HCT116 (cell line): Measurements from ENCODE around the gene RNF130. TPM values are rescaled to one million over a fixed set of nuclear protein-coding genes. Genes with fewer than 3 reads are reported as not detected.

ENCODE experiments used
- ATAC-seq: fragments of 200-7000 bp; cut with Tn5 transposase; 2 replicates; pipeline ENCODE4 v1.9.1; 2020; ENCODE audit warnings: mild to moderate bottlenecking, moderate library complexity
- BruUV-seq: library from RNA; stranded (reverse); fragments of 400-500 nt; replicated peaks from 2 replicates; lab custom pipeline; 2021; lab: Mats Ljungman, UMichigan
- CTCF ChIA-PET: fragments of 300-600 bp; sonication (Branson Sonifier 250); formaldehyde crosslinking; loops from one replicate; lab custom pipeline; 2021; ENCODE audit warnings: antibody characterized with exemption; lab: Charles Lee
- POLR2A ChIA-PET: fragments of 300-600, 350-600 bp; sonication (Branson Sonifier 250); formaldehyde crosslinking; loops from one replicate; lab custom pipeline; 2021; ENCODE audit warnings: antibody characterized with exemption; lab: Charles Lee
- RAD21 ChIA-PET, 2 experiments: fragments of 300-600 bp; sonication (Branson Sonifier 250); formaldehyde crosslinking; loops; one replicate each; lab custom pipeline; 2023; ENCODE audit warnings: low total read pairs in 2 of 2; ENCODE audit not compliant: uncharacterized antibody in 2 of 2, unreplicated experiment in 2 of 2, low non-redundant PET in 1 of 2; lab: Charles Lee
- DNase-seq: peaks from one replicate; pipeline ENCODE4 v3.0.0-alpha.2; 2010; ENCODE audit warnings: low read depth, low spot score
- H2AFZ ChIP-seq: fragments of 200-600 bp; shearing (Covaris generic), sonication (generic); 2 replicates; pipeline ENCODE4 v1.6.1; 2017; ENCODE audit warnings: low read depth, mixed run types, mixed read lengths, antibody characterized with exemption, low read length; ENCODE audit not compliant: poor library complexity, severe bottlenecking
- H3K27ac ChIP-seq: 2 replicates; pipeline ENCODE4 v1.5.1; 2012; ENCODE audit warnings: low read depth, low read length
- H3K27me3 ChIP-seq: fragments of 200-600 bp; sonication (generic); 2 replicates; pipeline ENCODE4 v1.6.1; 2016; ENCODE audit warnings: mixed run types, low read length, mixed read lengths; ENCODE audit not compliant: insufficient read depth
- H3K36me3 ChIP-seq, 2 experiments: fragments of 200-500 bp in 1 of 2; fragments of 200-600 bp in 1 of 2; sonication (Bioruptor generic) in 1 of 2; sonication (generic) in 1 of 2; 2 replicates each; pipeline versions ENCODE4 v1.5.1 to v1.6.1; 2014 to 2016; ENCODE audit warnings: low read length in 2 of 2, inconsistent platforms in 1 of 2, mixed read lengths in 1 of 2, mixed run types in 1 of 2; ENCODE audit not compliant: insufficient read depth in 2 of 2, control insufficient read depth in 1 of 2
- H3K4me1 ChIP-seq, 2 experiments: fragments of 200-600 bp in 1 of 2; sonication (generic) in 1 of 2; 2 replicates each; pipeline versions ENCODE4 v1.5.1 to v1.6.1; 2012 to 2017; ENCODE audit warnings: low read length in 2 of 2, inconsistent platforms in 1 of 2, mild to moderate bottlenecking in 1 of 2, mixed read lengths in 1 of 2, mixed run types in 1 of 2, moderate library complexity in 1 of 2; ENCODE audit not compliant: insufficient read depth in 2 of 2, control insufficient read depth in 1 of 2
- H3K4me2 ChIP-seq: fragments of 200-600 bp; sonication (generic); 2 replicates; pipeline ENCODE4 v1.6.1; 2017; ENCODE audit warnings: mixed run types, low read length, mixed read lengths
- H3K4me3 ChIP-seq, 2 experiments: fragments of 200-600 bp in 1 of 2; sonication (generic) in 1 of 2; replicated peaks in 1 of 2; 2 replicates each; pipeline ENCODE4 v1.5.1; 2011 to 2016; ENCODE audit warnings: low read length in 2 of 2, control low read depth in 1 of 2, low read depth in 1 of 2, mild to moderate bottlenecking in 1 of 2, mixed read lengths in 1 of 2, mixed run types in 1 of 2
- H3K79me2 ChIP-seq: fragments of 200-600 bp; sonication (generic); 2 replicates; pipeline ENCODE4 v1.6.1; 2017; ENCODE audit warnings: mild to moderate bottlenecking, mixed run types, low read length, moderate library complexity, mixed read lengths; ENCODE audit not compliant: insufficient read depth
- H3K9ac ChIP-seq: fragments of 200-600 bp; sonication (generic); 2 replicates; pipeline ENCODE4 v1.6.1; 2016; ENCODE audit warnings: low read length, mixed read lengths
- H3K9me2 ChIP-seq: fragments of 200-600 bp; sonication (generic), shearing (Covaris generic); 2 replicates; pipeline ENCODE4 v1.6.1; 2017; ENCODE audit warnings: mixed run types, mild to moderate bottlenecking, moderate library complexity; ENCODE audit not compliant: insufficient read depth
- H3K9me3 ChIP-seq, 2 experiments: fragments of 200-500 bp in 1 of 2; fragments of 200-600 bp in 1 of 2; sonication (Bioruptor generic) in 1 of 2; sonication (generic) in 1 of 2; 2 replicates each; pipeline ENCODE4 v1.6.1; 2014 to 2017; ENCODE audit warnings: low read length in 2 of 2, mixed read lengths in 2 of 2, inconsistent platforms in 1 of 2, low read depth in 1 of 2, mild to moderate bottlenecking in 1 of 2, mixed run types in 1 of 2, moderate library complexity in 1 of 2; ENCODE audit not compliant: control insufficient read depth in 1 of 2, insufficient read depth in 1 of 2
- H4K20me1 ChIP-seq: fragments of 200-600 bp; sonication (generic), shearing (Covaris generic); 2 replicates; pipeline ENCODE4 v1.6.1; 2017; ENCODE audit warnings: mixed run types, mild to moderate bottlenecking, moderate library complexity; ENCODE audit not compliant: insufficient read depth
- ATF3 ChIP-seq: IDR thresholded peaks from 2 replicates; pipeline ENCODE4 v1.6.1; 2012
- CEBPB ChIP-seq: IDR thresholded peaks from 2 replicates; pipeline ENCODE4 v1.6.1; 2012; ENCODE audit warnings: low read depth
- CTCF ChIP-seq, 3 experiments: fragments of 200-600 bp in 1 of 3; sonication (generic) in 1 of 3; IDR thresholded peaks in 2 of 3; conservative IDR thresholded peaks in 1 of 3; 2 replicates each; pipeline ENCODE4 v1.5.1; 2012 to 2017; ENCODE audit warnings: low read depth in 2 of 3, low read length in 2 of 3, antibody characterized with exemption in 1 of 3, borderline replicate concordance in 1 of 3, control low read depth in 1 of 3, mild to moderate bottlenecking in 1 of 3, mixed read lengths in 1 of 3, mixed run types in 1 of 3, moderate library complexity in 1 of 3; ENCODE audit not compliant: insufficient read depth in 1 of 3
- EGR1 ChIP-seq: IDR thresholded peaks from 2 replicates; pipeline ENCODE4 v1.6.1; 2012; ENCODE audit warnings: low read depth
- ELF1 ChIP-seq: IDR thresholded peaks from 2 replicates; pipeline ENCODE4 v1.6.1; 2012; ENCODE audit warnings: low read depth, borderline replicate concordance
- EZH2 ChIP-seq: fragments of 200-600 bp; sonication (generic); IDR thresholded peaks from 2 replicates; pipeline ENCODE4 v1.6.1; 2017; ENCODE audit warnings: antibody characterized with exemption, mixed run types
- FOSL1 ChIP-seq: IDR thresholded peaks from 2 replicates; pipeline ENCODE4 v1.6.1; 2012; ENCODE audit warnings: low read depth
- MAX ChIP-seq: IDR thresholded peaks from 2 replicates; pipeline ENCODE4 v1.6.1; 2012
- POLR2A ChIP-seq: IDR thresholded peaks from 2 replicates; pipeline ENCODE4 v1.7.0; 2011; ENCODE audit warnings: borderline replicate concordance; ENCODE audit not compliant: insufficient read depth, insufficient read length; ENCODE audit errors: extremely low read depth
- POLR2AphosphoS5 ChIP-seq: IDR thresholded peaks from 2 replicates; pipeline ENCODE4 v1.6.1; 2011; ENCODE audit warnings: mild to moderate bottlenecking, low read depth, low read length, moderate library complexity
- RAD21 ChIP-seq: IDR thresholded peaks from 2 replicates; pipeline ENCODE4 v1.6.1; 2012; ENCODE audit warnings: low read depth, mild to moderate bottlenecking
- REST ChIP-seq: IDR thresholded peaks from 2 replicates; pipeline ENCODE4 v1.6.1; 2012; ENCODE audit warnings: low read depth
- SP1 ChIP-seq: IDR thresholded peaks from 2 replicates; pipeline ENCODE4 v1.6.1; 2012; ENCODE audit warnings: low read depth
- SRF ChIP-seq: IDR thresholded peaks from 2 replicates; pipeline ENCODE4 v1.6.1; 2012; ENCODE audit warnings: low read depth
- YY1 ChIP-seq: IDR thresholded peaks from 2 replicates; pipeline ENCODE4 v1.6.1; 2011; ENCODE audit warnings: low read length, low read depth, moderate library complexity, mild to moderate bottlenecking; ENCODE audit not compliant: insufficient replicate concordance; ENCODE audit errors: extremely low read depth
- ZBTB33 ChIP-seq: IDR thresholded peaks from 2 replicates; pipeline ENCODE4 v1.6.1; 2011; ENCODE audit warnings: mild to moderate bottlenecking, low read length, moderate library complexity; ENCODE audit not compliant: insufficient replicate concordance; ENCODE audit errors: extremely low read depth
- ZNF274 ChIP-seq: fragments of 200-500 bp; sonication (Bioruptor generic); IDR thresholded peaks from 2 replicates; pipeline ENCODE4 v1.6.1; 2014; ENCODE audit warnings: mild to moderate bottlenecking, low read depth, low read length, inconsistent platforms
- intact Hi-C: fragments of 100-400 bp; cut with micrococcal nuclease; formaldehyde crosslinking; loops from 2 replicates; pipeline ENCODE4 v1.10.0; 2022
- total RNA-seq: library from RNA; stranded (reverse); gene quantifications from one replicate; pipeline ENCODE4 v1.2.1, GENCODE V29; 2021; ENCODE audit not compliant: unreplicated experiment

Gene RNF130
- total RNA-seq, 1 experiment from 2014 or later: 34.9 TPM

- Histone ChIP-seq H3K4me3 (no peak overlapping the region), H3K36me3 (no peaks in the 10 kb centered on the region), H4K20me1 (no peaks in the 10 kb centered on the region), H3K79me2 (no peaks in the 10 kb centered on the region), H3K4me1 (peaks cover 6 to 13% of the 10 kb centered on the region in 2 experiments; a peak in 3 of 4 replicates), H3K9me3 (no peaks in the 10 kb centered on the region), H3K4me2 (no peak overlapping the region), H2AFZ (no peak overlapping the region), H3K27ac (no peak overlapping the region), H3K9ac (no peak overlapping the region), H3K27me3 (no peaks in the 10 kb centered on the region), H3K9me2 (no peaks in the 10 kb centered on the region)
- RAD21 ChIA-PET: no interaction called here
- no peak for TF ChIP-seq REST
- TF ChIP-seq SRF: no peak
- TF ChIP-seq CTCF (IDR thresholded peaks at IDR 0.05 in 2 of 3, conservative IDR thresholded peaks at IDR 0.05 in 1 of 3; ENCODE audit: borderline replicate concordance in 1 of 3, insufficient read depth in 1 of 3, low read depth in 2 of 3, low read length in 2 of 3): no peak
- no peak for TF ChIP-seq ATF3
- TF ChIP-seq EGR1: no peak
- no peak for TF ChIP-seq POLR2A
- TF ChIP-seq ZNF274: no peak
- TF ChIP-seq ELF1: no peak
- TF ChIP-seq RAD21: no peak
- no peak for TF ChIP-seq SP1
- TF ChIP-seq EZH2: no peak
- no peak for TF ChIP-seq YY1
- TF ChIP-seq ZBTB33: no peak
- TF ChIP-seq MAX: no peak
- no peak for TF ChIP-seq CEBPB
- no peak for TF ChIP-seq FOSL1
- no peak for TF ChIP-seq POLR2AphosphoS5
- ATAC-seq (no peak), DNase-seq (no peak)
- CTCF ChIA-PET: no interaction called here
- BruUV-seq: no TSS peak
- intact Hi-C loops: no loop called here
- POLR2A ChIA-PET: interaction anchor here (1.5 kb wide), 1 partner anchor 10 kb away, joined by 3 read pairs; no protein-coding TSS in a partner anchor
These were observed 156.1 kb downstream of the RNF130 start for GRCh38 chr5:179915406-179915935.
